CD4-positive, alpha-beta memory T cell (primary cell): ENCODE measurements around the gene GRM4. TPM values are rescaled to one million over a fixed set of nuclear protein-coding genes. Genes with fewer than 3 reads are reported as not detected.

Experiments
- CTCF ChIA-PET: fragments of 350-600 bp; sonication (Branson Sonifier 250); formaldehyde crosslinking; loops from one replicate; lab custom pipeline; 2021; ENCODE audit warnings: inconsistent platforms; ENCODE audit not compliant: partially characterized antibody; lab: Charles Lee
- POLR2A ChIA-PET: fragments of 350-600 bp; sonication (Branson Sonifier 250); formaldehyde crosslinking; loops from one replicate; lab custom pipeline; 2021; ENCODE audit not compliant: partially characterized antibody; lab: Charles Lee
- DNase-seq, 5 donors: peaks; one replicate each; pipeline versions ENCODE4 v3.0.0 to v3.0.0-alpha.2; 2020 to 2022; ENCODE audit warnings: mixed read lengths in 1 of 5
- H3K27ac ChIP-seq: one replicate; pipeline ENCODE4 v1.7.0; 2013; ENCODE audit warnings: low read depth, low read length
- H3K27me3 ChIP-seq: 2 replicates; pipeline ENCODE4 v1.7.0; 2013; ENCODE audit warnings: mild to moderate bottlenecking, low read length, moderate library complexity; ENCODE audit not compliant: insufficient read depth
- H3K36me3 ChIP-seq: 2 replicates; pipeline ENCODE4 v1.7.0; 2013; ENCODE audit warnings: mild to moderate bottlenecking, low read length, moderate library complexity; ENCODE audit not compliant: insufficient read depth
- H3K4me1 ChIP-seq: 2 replicates; pipeline ENCODE4 v1.7.0; 2013; ENCODE audit warnings: mild to moderate bottlenecking, low read length, moderate library complexity; ENCODE audit not compliant: insufficient read depth
- H3K4me3 ChIP-seq, 2 donors: one replicate each; pipeline ENCODE4 v1.7.0; 2013; ENCODE audit warnings: low read length in 2 of 2, mild to moderate bottlenecking in 1 of 2
- H3K9me3 ChIP-seq, 2 donors: one replicate each; pipeline ENCODE4 v1.7.0; 2013; ENCODE audit warnings: low read length in 2 of 2, control low read depth in 1 of 2; ENCODE audit not compliant: control insufficient read depth in 1 of 2
- H3K27ac Mint-ChIP-seq, 7 donors: one replicate each; pipeline ENCODE4 v1.8.0; 2020 to 2021; ENCODE audit warnings: mixed read lengths in 7 of 7, mild to moderate bottlenecking in 6 of 7, inconsistent platforms in 3 of 7, moderate library complexity in 3 of 7
- H3K27me3 Mint-ChIP-seq, 2 donors: one replicate each; pipeline ENCODE4 v1.8.0; 2020 to 2021; ENCODE audit warnings: mixed read lengths in 2 of 2
- H3K36me3 Mint-ChIP-seq, 2 donors: one replicate each; pipeline ENCODE4 v1.8.0; 2020 to 2021; ENCODE audit warnings: mixed read lengths in 2 of 2, inconsistent platforms in 1 of 2, mild to moderate bottlenecking in 1 of 2
- H3K4me1 Mint-ChIP-seq, 4 donors: one replicate each; pipeline ENCODE4 v1.8.0; 2020 to 2021; ENCODE audit warnings: mixed read lengths in 4 of 4, mild to moderate bottlenecking in 1 of 4
- H3K4me3 Mint-ChIP-seq, 8 donors: one replicate each; pipeline ENCODE4 v1.8.0; 2020 to 2021; ENCODE audit warnings: mixed read lengths in 8 of 8, mild to moderate bottlenecking in 7 of 8, moderate library complexity in 6 of 8, inconsistent platforms in 3 of 8
- H3K9me3 Mint-ChIP-seq, 8 donors: one replicate each; pipeline ENCODE4 v1.8.0; 2020 to 2021; ENCODE audit warnings: mixed read lengths in 8 of 8, mild to moderate bottlenecking in 5 of 8, inconsistent platforms in 3 of 8, moderate library complexity in 1 of 8
- intact Hi-C: fragments of 100-400 bp; cut with micrococcal nuclease; formaldehyde crosslinking; loops from one replicate; pipeline ENCODE4 v1.15.1; 2023
- polyA plus RNA-seq, 2 donors: library from polyadenylated mRNA; unstranded; fragments of 300-500 nt; fragmentation: Illumina TruSeq; gene quantifications; one replicate each; pipeline ENCODE4 v1.2.3, GENCODE V29; 2021
- total RNA-seq, 2 experiments: library from RNA; stranded (reverse); gene quantifications; one replicate each; pipeline ENCODE4 v1.2.3, GENCODE V29; 2021

The GRM4 gene
- total and polyA plus RNA-seq, 4 experiments from 2014 or later: 0.09 TPM; not detected in 3

DNA sequence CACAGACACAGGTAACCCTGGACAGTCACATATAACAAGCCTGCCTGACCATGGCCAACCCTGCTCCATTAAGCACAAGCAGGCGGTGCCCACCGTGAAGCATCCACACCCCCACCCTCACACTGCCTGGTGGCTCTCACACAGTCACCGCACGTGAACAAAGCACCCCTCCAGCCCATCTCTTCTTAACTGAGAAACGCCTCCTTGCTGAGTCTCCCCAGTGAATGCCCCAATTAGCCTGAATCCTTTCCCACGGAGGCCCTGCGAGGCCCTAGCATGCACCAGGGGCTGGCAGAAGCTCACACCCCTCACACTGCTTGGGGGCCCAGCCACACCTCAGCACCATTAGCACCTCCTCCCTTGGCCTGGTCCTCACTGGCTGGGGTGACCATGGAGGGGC is 72.3 kb downstream of the GRM4 start:
- Histone ChIP-seq H3K27me3 (no peaks in the 10 kb centered on the region), H3K9me3 (no peaks in the 10 kb centered on the region), H3K27ac (no peak overlapping the region), H3K36me3 (no peaks in the 10 kb centered on the region), H3K4me1 (no peaks in the 10 kb centered on the region), H3K4me3 (no peak overlapping the region)
- H3K36me3 Mint-ChIP-seq: no peaks in the 10 kb centered on the region
- peaks cover 1 to 2% of the 10 kb centered on the region in 2 donors for H3K27me3 Mint-ChIP-seq
- ChIA-PET POLR2A (no interaction called here), CTCF (no interaction called here)
- H3K4me1 Mint-ChIP-seq: no peaks in the 10 kb centered on the region
- H3K4me3 Mint-ChIP-seq: no peak overlapping the region
- H3K9me3 Mint-ChIP-seq: no peaks in the 10 kb centered on the region
- intact Hi-C loops: no loop called here
- no peak overlapping the region for H3K27ac Mint-ChIP-seq
- DNase-seq: peak in 1 of 5 donors; percentile 1

DNA sequence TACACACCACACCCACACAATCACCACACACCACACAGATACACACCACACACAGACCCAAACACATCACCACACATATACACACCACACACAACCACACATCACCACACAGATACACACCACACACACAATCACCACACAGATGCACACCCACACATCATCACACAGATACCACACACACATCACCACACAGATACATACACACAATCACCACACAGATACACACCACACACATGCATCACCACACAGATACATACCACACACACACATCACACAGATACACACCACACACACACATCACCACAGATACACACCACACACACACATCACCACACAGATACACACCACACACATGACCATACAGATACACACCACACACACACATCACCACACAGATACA is 73.2 kb downstream of the GRM4 start:
- peaks cover 1 to 2% of the 10 kb centered on the region in 2 donors for H3K27me3 Mint-ChIP-seq
- POLR2A ChIA-PET: no interaction called here

DNA sequence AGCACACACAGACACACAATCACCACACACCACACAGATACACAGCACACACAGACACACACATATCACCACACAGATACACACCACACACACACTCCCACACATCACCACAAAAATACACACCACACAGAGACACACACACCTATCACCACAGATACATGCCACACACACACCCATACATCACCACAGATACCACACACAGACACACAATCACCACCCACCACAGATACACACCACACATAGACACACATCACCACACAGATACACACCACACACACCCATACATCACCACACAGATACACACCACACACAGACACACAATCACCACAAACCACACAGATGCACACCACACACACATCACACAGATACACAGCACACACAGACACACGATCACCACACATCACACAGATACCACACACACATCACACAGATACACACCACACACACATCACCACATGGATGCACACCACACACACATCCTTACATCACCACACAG is 74.0 kb downstream of the GRM4 start:
- H3K27me3 ChIP-seq: no peaks in the 10 kb centered on the region
- CTCF ChIA-PET: no interaction called here
- Mint-ChIP-seq H3K36me3 (no peaks in the 10 kb centered on the region), H3K4me1 (no peaks in the 10 kb centered on the region), H3K9me3 (no peaks in the 10 kb centered on the region), H3K4me3 (no peak overlapping the region), H3K27me3 (peaks cover 0 to 3% of the 10 kb centered on the region in 2 donors), H3K27ac (no peak overlapping the region)
- no peak for DNase-seq
- no peaks in the 10 kb centered on the region for H3K4me1 ChIP-seq
- H3K27ac ChIP-seq: no peak overlapping the region
- POLR2A ChIA-PET: no interaction called here
- no peaks in the 10 kb centered on the region for H3K36me3 ChIP-seq
- no peak overlapping the region for H3K4me3 ChIP-seq
- intact Hi-C loops: no loop called here
- H3K9me3 ChIP-seq: no peaks in the 10 kb centered on the region

More for the DNA sequence above, 73.2 kb downstream of the GRM4 start:
- no peaks in the 10 kb centered on the region for H3K36me3 Mint-ChIP-seq
- H3K9me3 Mint-ChIP-seq: no peaks in the 10 kb centered on the region
- no peak for DNase-seq
- H3K4me1 ChIP-seq: no peaks in the 10 kb centered on the region
- no peak overlapping the region for H3K27ac Mint-ChIP-seq
- H3K9me3 ChIP-seq: no peaks in the 10 kb centered on the region
- intact Hi-C loops: no loop called here
- no peak overlapping the region for H3K27ac ChIP-seq
- H3K27me3 ChIP-seq: no peaks in the 10 kb centered on the region
- no peak overlapping the region for H3K4me3 ChIP-seq
- CTCF ChIA-PET: no interaction called here
- no peaks in the 10 kb centered on the region for H3K4me1 Mint-ChIP-seq
- H3K36me3 ChIP-seq: no peaks in the 10 kb centered on the region
- no peak overlapping the region for H3K4me3 Mint-ChIP-seq

DNA sequence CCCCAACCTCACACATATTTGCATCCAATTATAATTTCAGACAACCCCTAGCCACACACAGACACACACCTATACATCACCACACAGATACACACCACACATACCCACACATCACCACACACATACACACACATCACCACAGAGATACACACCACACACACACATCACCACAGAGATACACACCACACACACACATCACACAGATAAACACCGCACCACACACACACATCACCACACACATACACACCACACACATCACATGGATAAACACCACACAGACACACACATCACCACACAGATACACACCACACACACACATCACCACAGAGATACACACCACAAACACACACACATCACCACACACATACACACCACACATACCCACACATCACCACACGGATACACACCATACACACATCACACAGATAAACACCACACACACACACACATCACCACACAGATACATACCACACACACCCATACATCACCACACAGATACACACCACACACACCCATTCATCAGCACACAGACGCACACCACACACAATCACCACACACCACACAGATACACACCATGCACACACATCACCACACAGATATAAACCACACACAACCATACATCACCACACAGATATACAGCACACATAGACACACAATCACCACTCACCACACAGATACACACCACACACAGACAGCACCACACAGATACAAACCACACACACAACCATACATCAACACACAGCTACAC is 74.6 kb downstream of the GRM4 start:
- H3K27me3 ChIP-seq: no peaks in the 10 kb centered on the region

DNA sequence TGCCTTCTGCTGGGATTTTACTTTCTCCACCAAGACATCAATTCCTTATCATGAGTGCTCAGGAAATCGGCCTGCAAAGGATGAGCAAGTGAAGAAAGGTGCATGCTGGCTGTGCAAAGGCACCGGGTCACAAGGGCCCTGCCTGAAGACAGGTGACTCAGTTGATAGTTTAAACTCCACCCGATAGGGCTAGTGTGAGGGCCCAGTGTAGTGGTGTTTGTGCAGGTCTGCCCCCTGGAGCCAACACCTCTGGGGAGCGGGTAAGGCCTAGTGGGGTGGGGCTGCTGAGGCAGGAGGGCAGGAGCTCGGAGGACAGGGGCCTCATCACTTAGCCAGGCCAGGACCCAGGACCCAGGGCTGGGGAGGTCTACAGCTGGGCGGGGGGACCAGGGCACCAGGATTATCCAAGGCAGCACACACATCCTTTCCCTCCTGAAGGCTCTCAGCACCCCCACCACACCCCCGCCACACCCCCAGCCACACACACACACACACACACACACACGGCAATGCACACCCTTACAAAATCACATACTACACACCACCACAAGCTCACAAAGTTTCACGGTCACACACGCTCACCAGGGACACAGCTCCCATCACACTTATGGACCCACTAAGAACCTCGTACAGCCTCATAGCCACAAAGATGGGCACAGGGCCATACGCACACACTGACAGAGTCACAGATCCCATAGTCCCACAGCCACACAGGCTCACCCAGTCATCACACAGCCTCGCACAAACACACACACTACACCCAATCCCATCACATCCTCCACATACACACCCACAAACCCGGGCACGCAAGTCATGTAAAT is 75.4 kb downstream of the GRM4 start:
- Mint-ChIP-seq H3K4me1 (no peaks in the 10 kb centered on the region), H3K4me3 (no peak overlapping the region), H3K9me3 (no peaks in the 10 kb centered on the region), H3K27me3 (peaks cover 2 to 7% of the 10 kb centered on the region in 2 donors), H3K36me3 (no peaks in the 10 kb centered on the region), H3K27ac (no peak overlapping the region)
- no peaks in the 10 kb centered on the region for H3K4me1 ChIP-seq
- no peak for DNase-seq
- no peak overlapping the region for H3K4me3 ChIP-seq
- no peaks in the 10 kb centered on the region for H3K36me3 ChIP-seq
- intact Hi-C loops: no loop called here
- no peaks in the 10 kb centered on the region for H3K27me3 ChIP-seq
- no peak overlapping the region for H3K27ac ChIP-seq
- ChIA-PET CTCF (no interaction called here), POLR2A (no interaction called here)
- no peaks in the 10 kb centered on the region for H3K9me3 ChIP-seq

More for the DNA sequence above, 74.6 kb downstream of the GRM4 start:
- Mint-ChIP-seq H3K27me3 (peaks cover 0 to 3% of the 10 kb centered on the region in 2 donors), H3K27ac (no peak overlapping the region), H3K4me1 (no peaks in the 10 kb centered on the region), H3K36me3 (no peaks in the 10 kb centered on the region), H3K9me3 (no peaks in the 10 kb centered on the region), H3K4me3 (no peak overlapping the region)
- no peaks in the 10 kb centered on the region for H3K36me3 ChIP-seq
- no peak for DNase-seq
- H3K4me3 ChIP-seq: no peak overlapping the region
- no peak overlapping the region for H3K27ac ChIP-seq
- intact Hi-C loops: no loop called here
- no peaks in the 10 kb centered on the region for H3K4me1 ChIP-seq
- ChIA-PET POLR2A (no interaction called here), CTCF (no interaction called here)
- H3K9me3 ChIP-seq: no peaks in the 10 kb centered on the region

DNA sequence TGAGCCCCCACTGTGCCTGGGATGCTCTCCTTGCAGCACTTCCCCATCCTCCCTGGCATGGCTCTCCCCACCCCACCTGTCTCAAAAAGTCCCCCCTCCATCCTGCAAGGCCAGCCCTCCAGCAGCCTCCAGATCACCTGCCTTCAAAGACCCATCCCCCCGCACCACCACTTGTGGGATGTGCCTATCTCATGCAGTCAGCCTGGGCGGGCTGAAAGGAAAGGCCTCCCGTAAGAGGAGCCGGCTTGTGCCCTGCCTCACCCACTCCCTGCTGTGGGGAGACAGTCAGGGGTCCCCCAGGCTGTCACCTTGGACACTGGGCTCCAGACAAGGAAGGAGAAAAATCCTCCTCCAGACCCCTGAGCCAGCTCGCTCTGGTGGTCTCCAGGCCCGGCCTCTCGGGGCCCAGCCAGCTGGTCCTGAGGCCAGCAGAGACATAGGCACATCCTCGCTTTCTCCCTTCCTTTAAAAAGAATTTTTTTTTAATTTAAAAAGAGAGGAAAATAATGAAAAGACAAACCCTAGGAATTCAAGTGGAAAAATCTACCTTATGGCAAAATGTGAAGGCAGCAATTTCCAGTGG is 77.3 kb downstream of the GRM4 start:
- POLR2A ChIA-PET: no interaction called here
- CTCF ChIA-PET: no interaction called here
- H3K36me3 Mint-ChIP-seq: no peaks in the 10 kb centered on the region

DNA sequence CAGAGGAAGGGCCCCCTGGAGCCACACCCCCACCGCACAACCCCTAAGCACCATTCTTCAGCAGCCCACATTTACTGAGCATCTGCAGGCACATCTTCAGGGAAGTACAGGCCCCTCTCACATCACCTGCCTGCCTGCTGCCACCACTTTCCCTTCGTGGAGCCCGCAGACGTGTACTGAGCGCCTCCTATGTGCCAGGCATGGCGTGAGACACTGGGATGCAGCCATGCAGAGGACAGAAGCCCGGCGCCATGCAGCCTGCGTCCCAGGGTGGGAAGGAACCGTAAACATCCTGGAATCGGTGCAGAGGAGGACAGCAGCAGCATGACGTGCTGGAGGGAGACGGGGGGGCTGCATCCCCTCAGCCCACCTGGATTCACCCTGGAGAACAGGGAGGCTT is 78.1 kb downstream of the GRM4 start:
- Mint-ChIP-seq H3K36me3 (no peaks in the 10 kb centered on the region), H3K4me1 (no peaks in the 10 kb centered on the region), H3K4me3 (no peak overlapping the region), H3K9me3 (peaks cover 0 to 3% (median 0%) of the 10 kb centered on the region in 8 donors), H3K27me3 (peaks cover 11 to 13% of the 10 kb centered on the region in 2 donors), H3K27ac (no peak overlapping the region)
- Histone ChIP-seq H3K9me3 (no peaks in the 10 kb centered on the region), H3K4me3 (no peak overlapping the region), H3K27ac (no peak overlapping the region), H3K4me1 (no peaks in the 10 kb centered on the region), H3K27me3 (no peaks in the 10 kb centered on the region), H3K36me3 (no peaks in the 10 kb centered on the region)
- no peak for DNase-seq
- intact Hi-C loops: no loop called here
- POLR2A ChIA-PET: no interaction called here
- CTCF ChIA-PET: no interaction called here

More for the DNA sequence above, 77.3 kb downstream of the GRM4 start:
- Histone ChIP-seq H3K4me3 (no peak overlapping the region), H3K27me3 (no peaks in the 10 kb centered on the region), H3K27ac (no peak overlapping the region), H3K36me3 (no peaks in the 10 kb centered on the region), H3K4me1 (no peaks in the 10 kb centered on the region), H3K9me3 (no peaks in the 10 kb centered on the region)
- H3K9me3 Mint-ChIP-seq: peaks cover 0 to 2% (median 0%) of the 10 kb centered on the region in 8 donors
- H3K27me3 Mint-ChIP-seq: peaks cover 11 to 13% of the 10 kb centered on the region in 2 donors
- H3K4me3 Mint-ChIP-seq: no peak overlapping the region
- no peaks in the 10 kb centered on the region for H3K4me1 Mint-ChIP-seq
- intact Hi-C loops: no loop called here
- H3K27ac Mint-ChIP-seq: no peak overlapping the region
- no peak for DNase-seq
